Left lung (tissue), 10 donors: Measurements from ENCODE around the gene LINGO3. TPM values are rescaled to one million over a fixed set of nuclear protein-coding genes. Genes with fewer than 3 reads are reported as not detected.

ENCODE experiments used
- ATAC-seq: fragments of 200-7000 bp; cut with Tn5 transposase; one replicate; pipeline ENCODE4 v1.9.1; 2020; ENCODE audit warnings: moderate library complexity
- DNase-seq, 4 donors: peaks; one replicate each; pipeline ENCODE4 v3.0.0-alpha.2; 2013 to 2020
- H3K27ac ChIP-seq, 2 donors: fragments of 200-600 bp; sonication (generic) in 1 of 2; one replicate each; pipeline versions ENCODE4 v1.5.0 to v1.8.0; 2020 to 2021
- H3K27me3 ChIP-seq, 2 donors: fragments of 200-600 bp; sonication (generic) in 1 of 2; one replicate each; pipeline versions ENCODE4 v1.5.0 to v1.8.0; 2020 to 2021
- H3K36me3 ChIP-seq, 2 donors: fragments of 200-600 bp; sonication (generic) in 1 of 2; one replicate each; pipeline versions ENCODE4 v1.5.0 to v1.8.0; 2020 to 2021
- H3K4me1 ChIP-seq, 2 donors: fragments of 200-600 bp; one replicate each; pipeline ENCODE4 v1.8.0; 2021
- H3K4me3 ChIP-seq, 2 donors: fragments of 200-600 bp; sonication (generic) in 1 of 2; one replicate each; pipeline versions ENCODE4 v1.5.0 to v1.8.0; 2020 to 2021; ENCODE audit warnings: mild to moderate bottlenecking in 1 of 2
- H3K9me3 ChIP-seq, 2 donors: fragments of 200-600 bp; sonication (generic) in 1 of 2; one replicate each; pipeline versions ENCODE4 v1.5.0 to v1.8.0; 2020 to 2021
- intact Hi-C, 2 donors: fragments of 100-400 bp; cut with DNase I; formaldehyde crosslinking; loops; one replicate each; pipeline versions ENCODE4 v1.11.2 to v1.14.2; 2022
- polyA plus RNA-seq, 6 donors: library from polyadenylated mRNA; unstranded; fragments of 120-200 nt; gene quantifications; one replicate each; pipeline ENCODE4 v1.2.1, GENCODE V29; 2013; ENCODE audit not compliant: insufficient read length in 6 of 6
- total RNA-seq, 2 donors: library from RNA; stranded (reverse); fragmentation: NEBNext Ultra II Directional; extraction: Animal tissue kit (Norgen Biotek cat#: 25700); gene quantifications; one replicate each; pipeline ENCODE4 v1.2.1, GENCODE V29; 2021
- TF ChIP-seq, protein P1 (sequence below), 2 donors: fragments of 200-600 bp; sonication (generic) in 1 of 2; IDR thresholded peaks; one replicate each; pipeline versions ENCODE4 v1.5.0 to v1.8.0; 2021; ENCODE audit warnings: antibody characterized with exemption in 2 of 2
- donor health status: DM: no; HTN: yes; CAD: no.
- donor health status: DM: no; HTN: no; CAD: no.

Gene LINGO3
- total and polyA plus RNA-seq, 8 donors, result 0.10 to 0.17 (median 0.16) TPM; not detected in 5

DNA sequence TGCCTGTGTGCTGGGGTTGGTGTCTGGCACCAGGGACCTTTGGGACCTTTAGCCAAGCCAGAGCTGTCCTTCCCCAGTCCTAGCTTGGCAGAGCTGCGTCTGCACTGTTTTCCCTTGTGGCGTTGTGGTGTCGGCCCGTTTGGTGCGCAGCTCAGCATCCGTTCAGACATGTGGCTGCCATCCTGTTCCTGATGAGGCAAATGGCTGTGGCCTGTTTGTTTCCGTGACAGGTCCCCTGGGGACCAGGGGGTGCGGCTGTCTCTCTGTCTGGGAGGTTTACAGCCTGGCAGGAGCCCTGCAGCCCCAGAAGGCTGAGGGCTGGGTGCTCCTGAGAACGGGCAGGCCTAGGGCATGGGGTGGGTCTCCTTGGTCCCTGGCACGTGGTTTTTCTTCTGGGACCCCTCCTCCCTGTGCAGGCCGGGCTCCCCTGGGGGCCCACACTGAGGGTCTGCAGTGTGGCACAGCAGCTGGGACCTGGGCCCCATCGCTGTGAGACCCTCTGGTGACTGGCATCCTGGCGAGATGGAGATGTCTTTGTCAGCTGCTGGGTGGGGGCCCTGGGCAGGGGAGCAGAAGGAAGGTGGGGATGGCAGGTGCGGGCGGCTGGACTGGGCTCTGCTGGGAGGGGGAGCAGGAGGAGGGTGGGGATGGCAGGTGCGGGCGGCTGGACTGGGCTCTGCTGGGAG lies 24.5 kb upstream of the LINGO3 start:
- no peak for DNase-seq
- peaks cover 0 to 5% of the 10 kb centered on the region in 2 donors for H3K36me3 ChIP-seq
- H3K4me1 ChIP-seq, result peaks cover 10 to 55% of the 10 kb centered on the region in 2 donors
- intact Hi-C loops, result no loop called here
- H3K27ac ChIP-seq, result no peak overlapping the region
- no peak overlapping the region for H3K4me3 ChIP-seq
- ATAC-seq, result no peak
- no peaks in the 10 kb centered on the region for H3K9me3 ChIP-seq
- H3K27me3 ChIP-seq, result no peaks in the 10 kb centered on the region
- TF ChIP-seq, protein P1, sequence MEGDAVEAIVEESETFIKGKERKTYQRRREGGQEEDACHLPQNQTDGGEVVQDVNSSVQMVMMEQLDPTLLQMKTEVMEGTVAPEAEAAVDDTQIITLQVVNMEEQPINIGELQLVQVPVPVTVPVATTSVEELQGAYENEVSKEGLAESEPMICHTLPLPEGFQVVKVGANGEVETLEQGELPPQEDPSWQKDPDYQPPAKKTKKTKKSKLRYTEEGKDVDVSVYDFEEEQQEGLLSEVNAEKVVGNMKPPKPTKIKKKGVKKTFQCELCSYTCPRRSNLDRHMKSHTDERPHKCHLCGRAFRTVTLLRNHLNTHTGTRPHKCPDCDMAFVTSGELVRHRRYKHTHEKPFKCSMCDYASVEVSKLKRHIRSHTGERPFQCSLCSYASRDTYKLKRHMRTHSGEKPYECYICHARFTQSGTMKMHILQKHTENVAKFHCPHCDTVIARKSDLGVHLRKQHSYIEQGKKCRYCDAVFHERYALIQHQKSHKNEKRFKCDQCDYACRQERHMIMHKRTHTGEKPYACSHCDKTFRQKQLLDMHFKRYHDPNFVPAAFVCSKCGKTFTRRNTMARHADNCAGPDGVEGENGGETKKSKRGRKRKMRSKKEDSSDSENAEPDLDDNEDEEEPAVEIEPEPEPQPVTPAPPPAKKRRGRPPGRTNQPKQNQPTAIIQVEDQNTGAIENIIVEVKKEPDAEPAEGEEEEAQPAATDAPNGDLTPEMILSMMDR (IDR thresholded peaks at IDR 0.05), result no peak

DNA sequence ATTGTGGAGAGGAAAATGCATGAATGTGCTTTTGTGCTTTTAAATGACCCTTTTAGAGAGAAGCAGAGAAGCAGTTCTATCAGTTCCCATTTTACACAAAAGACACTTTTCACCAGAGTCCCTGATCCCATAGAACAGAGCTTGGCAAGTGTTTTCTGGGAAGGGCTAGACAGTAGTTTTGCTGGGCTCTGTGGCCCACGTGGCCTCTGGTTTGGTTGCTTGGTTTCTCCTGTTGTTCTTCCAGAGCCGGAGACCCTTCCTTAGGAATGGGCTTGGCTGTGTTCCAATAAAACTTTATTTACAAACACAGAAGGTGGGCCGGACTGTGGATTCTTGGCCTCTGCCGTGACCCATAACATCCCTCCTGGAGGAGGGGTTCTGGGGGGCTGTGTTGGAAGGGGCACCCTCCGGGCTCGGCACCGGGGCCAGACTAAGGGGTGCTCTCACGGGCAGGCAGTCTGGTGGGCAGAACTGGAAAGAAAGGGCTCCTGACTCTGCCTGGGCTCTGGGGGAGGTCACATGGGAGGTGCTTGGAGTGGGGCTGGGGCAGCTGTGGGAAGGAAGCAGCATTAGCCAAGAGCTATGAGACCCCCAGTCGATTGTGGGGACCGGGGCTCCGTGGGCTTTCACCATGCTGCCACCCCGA lies 23.8 kb upstream of the LINGO3 start:
- Histone ChIP-seq H3K4me3 (no peak overlapping the region), H3K4me1 (peaks cover 15 to 62% of the 10 kb centered on the region in 2 donors), H3K27me3 (no peaks in the 10 kb centered on the region), H3K9me3 (no peaks in the 10 kb centered on the region), H3K36me3 (no peaks in the 10 kb centered on the region), H3K27ac (no peak overlapping the region)
- ATAC-seq (no peak), DNase-seq (no peak)
- TF ChIP-seq, protein P1 (IDR thresholded peaks at IDR 0.05), result no peak
- intact Hi-C loops, result no loop called here

DNA sequence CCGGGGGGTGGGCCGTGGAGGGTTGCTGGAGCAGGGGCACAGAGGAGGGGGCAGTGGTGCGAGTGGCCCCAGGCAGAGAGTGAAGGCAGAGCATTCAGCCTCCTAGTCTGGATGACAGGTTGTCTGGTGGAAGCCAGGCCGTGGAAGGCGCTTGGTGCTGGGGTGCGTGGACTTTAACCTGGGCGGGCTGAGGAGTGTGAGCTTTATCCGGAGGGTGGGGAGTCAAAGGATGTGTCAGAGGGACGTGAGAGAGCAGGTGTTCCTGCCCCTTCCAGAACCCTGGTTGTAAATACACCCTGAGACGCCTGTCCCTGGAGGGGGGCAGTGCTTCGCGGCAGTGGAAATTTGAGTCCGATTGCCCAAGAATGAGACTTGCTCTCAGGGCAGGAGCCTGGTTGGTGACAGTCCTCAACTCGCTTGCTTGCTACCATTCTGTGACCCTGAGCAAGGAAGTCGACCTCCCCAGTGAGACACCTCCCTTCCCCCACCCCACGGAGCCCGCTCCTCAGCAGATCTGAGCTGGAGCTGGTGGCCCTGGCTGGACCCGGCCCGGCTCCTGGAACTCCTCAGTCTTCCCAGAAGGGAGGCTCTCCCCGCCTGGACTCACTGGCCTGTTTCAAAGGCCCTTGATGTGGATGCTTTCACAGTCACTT lies 22.8 kb upstream of the LINGO3 start:
- DNase-seq, result peak in 1 of 4 donors; percentile 36
- Histone ChIP-seq H3K4me1 (peaks cover 15 to 69% of the 10 kb centered on the region in 2 donors), H3K27me3 (no peaks in the 10 kb centered on the region), H3K4me3 (no peak overlapping the region), H3K36me3 (peaks cover 0 to 2% of the 10 kb centered on the region in 2 donors), H3K27ac (no peak overlapping the region), H3K9me3 (no peaks in the 10 kb centered on the region)
- TF ChIP-seq, protein P1 (IDR thresholded peaks at IDR 0.05), result no peak
- ATAC-seq, result no peak
- intact Hi-C loops, result no loop called here

DNA sequence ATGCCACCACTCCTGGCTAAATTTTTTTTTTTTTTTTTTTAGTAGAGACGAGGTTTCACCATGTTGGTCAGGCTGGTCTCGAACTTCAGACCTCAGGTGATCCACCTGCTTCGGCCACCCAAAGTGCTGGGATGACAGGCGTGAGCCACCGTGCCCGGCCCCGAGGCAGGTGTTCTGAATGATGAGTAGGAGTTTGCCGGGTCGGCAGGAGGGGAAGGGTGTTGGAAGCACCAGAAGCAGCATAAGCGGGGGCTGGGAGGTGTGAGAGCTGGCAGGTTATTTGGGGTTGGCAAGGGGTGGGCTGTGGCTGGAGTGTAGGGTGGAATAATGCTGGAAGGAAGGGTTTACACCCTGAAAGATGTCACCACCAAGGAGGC lies 22.3 kb upstream of the LINGO3 start:
- Histone ChIP-seq H3K4me1 (peaks cover 15 to 74% of the 10 kb centered on the region in 2 donors), H3K36me3 (peaks cover 0 to 7% of the 10 kb centered on the region in 2 donors), H3K9me3 (no peaks in the 10 kb centered on the region), H3K4me3 (no peak overlapping the region), H3K27me3 (no peaks in the 10 kb centered on the region), H3K27ac (no peak overlapping the region)
- TF ChIP-seq, protein P1 (IDR thresholded peaks at IDR 0.05), result no peak
- ATAC-seq (no peak), DNase-seq (peak in 1 of 4 donors; percentile 61)
- intact Hi-C loops, result no loop called here

DNA sequence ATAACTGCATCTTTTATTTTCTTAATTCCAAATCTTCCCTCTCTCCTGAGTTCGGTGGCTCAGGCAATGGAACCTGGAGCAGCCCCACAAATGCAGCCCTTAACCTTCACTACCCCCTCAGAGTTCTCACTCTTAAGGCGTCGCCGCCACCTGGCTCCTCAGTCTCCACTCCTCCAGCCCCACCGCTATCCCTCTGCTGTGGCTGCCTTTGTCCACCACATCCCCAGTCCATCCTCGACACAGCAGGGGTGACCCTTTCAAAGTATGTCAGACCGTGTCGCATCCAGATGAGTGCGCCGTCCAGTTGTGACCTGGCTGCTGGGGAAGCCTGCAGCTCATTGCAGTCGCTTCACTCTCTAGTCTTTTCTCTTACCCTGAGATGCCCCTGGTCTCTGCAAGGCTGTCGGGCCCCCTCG lies 21.6 kb upstream of the LINGO3 start:
- H3K4me3 ChIP-seq, result peak overlapping the region; percentile 82 to 85
- peaks cover 0 to 14% of the 10 kb centered on the region in 2 donors for H3K36me3 ChIP-seq
- ATAC-seq (no peak), DNase-seq (no peak)
- H3K27me3 ChIP-seq, result no peaks in the 10 kb centered on the region
- TF ChIP-seq, protein P1 (IDR thresholded peaks at IDR 0.05), result no peak
- H3K9me3 ChIP-seq, result no peaks in the 10 kb centered on the region
- no peak overlapping the region for H3K27ac ChIP-seq
- H3K4me1 ChIP-seq, result peaks cover 15 to 75% of the 10 kb centered on the region in 2 donors
- intact Hi-C loops, result no loop called here
